Hair follicular keratinocyte (primary cell): ENCODE measurements around the gene TRPC4AP. TPM values are rescaled to one million over a fixed set of nuclear protein-coding genes. Genes with fewer than 3 reads are reported as not detected.

Experiments
- total RNA-seq: library from RNA; depleted of rRNA; stranded (reverse); fragments of >200 nt; gene quantifications from 2 replicates; pipeline ENCODE4 v1.2.3, GENCODE V29; 2015

The TRPC4AP gene, protein sequence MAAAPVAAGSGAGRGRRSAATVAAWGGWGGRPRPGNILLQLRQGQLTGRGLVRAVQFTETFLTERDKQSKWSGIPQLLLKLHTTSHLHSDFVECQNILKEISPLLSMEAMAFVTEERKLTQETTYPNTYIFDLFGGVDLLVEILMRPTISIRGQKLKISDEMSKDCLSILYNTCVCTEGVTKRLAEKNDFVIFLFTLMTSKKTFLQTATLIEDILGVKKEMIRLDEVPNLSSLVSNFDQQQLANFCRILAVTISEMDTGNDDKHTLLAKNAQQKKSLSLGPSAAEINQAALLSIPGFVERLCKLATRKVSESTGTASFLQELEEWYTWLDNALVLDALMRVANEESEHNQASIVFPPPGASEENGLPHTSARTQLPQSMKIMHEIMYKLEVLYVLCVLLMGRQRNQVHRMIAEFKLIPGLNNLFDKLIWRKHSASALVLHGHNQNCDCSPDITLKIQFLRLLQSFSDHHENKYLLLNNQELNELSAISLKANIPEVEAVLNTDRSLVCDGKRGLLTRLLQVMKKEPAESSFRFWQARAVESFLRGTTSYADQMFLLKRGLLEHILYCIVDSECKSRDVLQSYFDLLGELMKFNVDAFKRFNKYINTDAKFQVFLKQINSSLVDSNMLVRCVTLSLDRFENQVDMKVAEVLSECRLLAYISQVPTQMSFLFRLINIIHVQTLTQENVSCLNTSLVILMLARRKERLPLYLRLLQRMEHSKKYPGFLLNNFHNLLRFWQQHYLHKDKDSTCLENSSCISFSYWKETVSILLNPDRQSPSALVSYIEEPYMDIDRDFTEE
- 42.5 and 49.3 TPM in 2 replicates for total RNA-seq

DNA sequence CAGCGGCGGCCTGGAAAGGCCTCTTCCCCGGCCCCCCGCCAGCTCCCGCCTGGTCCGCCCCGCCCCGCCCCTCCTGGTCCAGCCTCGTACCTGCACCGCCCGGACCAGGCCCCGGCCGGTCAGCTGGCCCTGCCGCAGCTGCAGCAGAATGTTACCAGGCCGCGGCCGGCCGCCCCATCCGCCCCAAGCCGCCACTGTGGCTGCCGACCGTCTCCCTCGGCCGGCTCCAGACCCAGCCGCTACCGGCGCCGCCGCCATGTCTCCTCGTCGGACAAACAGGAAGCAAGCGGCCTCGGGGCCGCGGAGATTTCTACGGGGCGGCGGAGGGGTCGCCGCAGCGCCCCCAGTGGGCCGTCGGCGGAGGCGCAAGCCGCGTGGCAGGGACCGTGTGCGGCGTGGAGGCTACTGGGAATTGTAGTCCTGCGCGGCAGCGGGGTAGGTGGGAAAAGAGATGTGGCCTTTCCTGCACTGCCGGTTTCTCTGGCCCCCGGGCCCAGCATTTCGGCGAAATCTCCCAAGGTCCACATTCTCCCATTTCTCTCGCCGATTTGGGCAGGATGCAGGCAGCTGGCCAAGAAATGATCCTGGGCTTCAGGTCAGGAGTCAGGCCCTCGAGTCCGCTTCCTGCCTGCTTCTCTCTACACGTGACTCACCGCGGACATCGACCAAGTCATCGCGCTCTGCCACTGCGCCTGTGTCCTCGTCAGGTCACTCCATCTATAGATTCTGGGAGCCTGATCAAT lies at the start of gene TRPC4AP:
TRPC4AP (minus strand) TSS at position 284 of the 743 bp plus-strand sequence; CDS start at position 258, 26 bp downstream.

DNA sequence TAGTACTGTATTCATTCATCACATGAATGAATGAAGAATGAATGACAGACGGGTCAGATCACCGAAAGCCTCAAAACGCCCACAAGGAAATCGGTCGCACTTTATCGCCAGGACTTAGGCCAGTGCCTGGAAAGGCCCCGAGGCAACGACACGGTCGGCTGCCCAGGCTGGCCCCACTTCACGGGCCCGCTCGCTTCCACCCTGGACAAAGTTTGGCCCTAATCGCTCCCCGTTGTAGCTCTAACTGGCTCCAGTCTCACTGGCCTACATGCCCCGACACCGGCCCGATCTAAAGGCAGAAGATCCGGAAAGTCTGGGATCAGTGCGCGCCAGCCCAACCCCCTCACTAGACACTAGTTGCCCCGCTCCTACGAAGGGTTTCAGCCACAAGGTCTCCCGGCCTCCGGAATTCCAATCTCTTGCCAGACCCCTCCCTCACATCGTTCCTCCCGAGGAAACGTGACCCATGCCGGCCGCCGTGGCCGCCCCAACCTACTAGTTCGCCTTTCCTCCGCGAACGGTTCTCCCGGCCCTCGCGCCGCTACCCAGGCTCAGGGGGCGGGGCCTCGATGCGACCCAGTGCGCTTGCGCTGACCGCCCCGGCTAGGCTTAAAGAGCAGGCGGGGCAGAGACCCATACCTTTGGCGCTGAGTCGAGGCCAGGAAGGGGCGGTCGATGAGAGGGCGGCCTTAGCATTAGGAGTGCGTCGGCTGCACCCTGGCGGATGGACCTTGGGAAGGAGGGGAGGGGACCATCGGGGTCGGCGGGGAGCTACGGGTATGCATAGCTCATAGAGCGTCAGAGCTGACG lies 137.2 kb downstream of the TRPC4AP start, which contains the start of the genes GSS and MYH7B:
GSS (minus strand) TSS at position 576 of the 810 bp plus-strand sequence. CDS start 3,954 bp downstream, outside the sequence.
MYH7B (plus strand) TSS at position 638 of the 810 bp plus-strand sequence. CDS start 22,138 bp downstream, outside the sequence.

Other genes starting within 250 kb of the TRPC4AP start
- gene GGT7, start 220.0 kb downstream of the TRPC4AP start, total RNA-seq, result 5.2 and 7.0 TPM in 2 replicates
- gene ACSS2, start 216.2 kb downstream of the TRPC4AP start, total RNA-seq, result 114 and 168 TPM in 2 replicates
- 136 and 158 TPM in 2 replicates for gene GSS, start 137.0 kb downstream of the TRPC4AP start, total RNA-seq
- gene MYH7B, start 136.9 kb downstream of the TRPC4AP start, total RNA-seq, result 0.65 TPM in 1 of 2 replicates, not detected in the other
- 22.2 and 32.8 TPM in 2 replicates for gene EDEM2, start 54.5 kb upstream of the TRPC4AP start, total RNA-seq
- gene PROCR, start 79.3 kb upstream of the TRPC4AP start, total RNA-seq, result 151 and 162 TPM in 2 replicates
- under 0.01 TPM in 1 of 2 replicates, not detected in the other for gene MMP24, start 133.9 kb upstream of the TRPC4AP start, total RNA-seq
- gene MMP24OS, start 185.3 kb upstream of the TRPC4AP start, total RNA-seq, result 16.9 and 20.5 TPM in 2 replicates
- 193 and 240 TPM in 2 replicates for gene EIF6, start 192.0 kb upstream of the TRPC4AP start, total RNA-seq
- 0.62 and 1.0 TPM in 2 replicates for gene FAM83C, start 199.6 kb upstream of the TRPC4AP start, total RNA-seq